Adipocyte (in vitro differentiated cells): ENCODE measurements around the gene ECSIT.

ENCODE experiments used
- DNase-seq: peaks from one replicate; pipeline ENCODE4 v3.0.0-alpha.2; 2015; ENCODE audit warnings: low read depth
- H3K27me3 ChIP-seq: replicated peaks from 2 replicates; pipeline ENCODE4 v1.7.0; 2013; ENCODE audit warnings: mild to moderate bottlenecking, low read length, moderate library complexity; ENCODE audit not compliant: control insufficient read depth, insufficient read depth
- H3K36me3 ChIP-seq: 2 replicates; pipeline ENCODE4 v1.7.0; 2013; ENCODE audit warnings: low read length, mild to moderate bottlenecking, moderate library complexity; ENCODE audit not compliant: control insufficient read depth, insufficient read depth, severe bottlenecking
- H3K4me1 ChIP-seq: 2 replicates; pipeline ENCODE4 v1.7.0; 2013; ENCODE audit warnings: mild to moderate bottlenecking, low read length, moderate library complexity; ENCODE audit not compliant: control insufficient read depth, insufficient read depth
- H3K4me3 ChIP-seq: 2 replicates; pipeline ENCODE4 v1.7.0; 2013; ENCODE audit warnings: mild to moderate bottlenecking, low read length, moderate library complexity
- H3K9ac ChIP-seq: 2 replicates; pipeline ENCODE4 v1.7.0; 2013; ENCODE audit warnings: mild to moderate bottlenecking, low read length, moderate library complexity
- H3K9me3 ChIP-seq: 2 replicates; pipeline ENCODE4 v1.7.0; 2013; ENCODE audit warnings: mild to moderate bottlenecking, low read length, moderate library complexity; ENCODE audit not compliant: control insufficient read depth

The ECSIT gene

GRCh38 chr19:11496391-11497163 is 32.4 kb downstream of the ECSIT start:
- H3K9ac ChIP-seq, result no peak overlapping the region
- H3K4me1 ChIP-seq, result peaks cover 3% of the 10 kb centered on the region
- no peaks in the 10 kb centered on the region for H3K36me3 ChIP-seq
- H3K4me3 ChIP-seq, result no peak overlapping the region
- peak; percentile 74 for DNase-seq
- H3K9me3 ChIP-seq, result no peaks in the 10 kb centered on the region
- H3K27me3 ChIP-seq, result no peaks in the 10 kb centered on the region

DNA sequence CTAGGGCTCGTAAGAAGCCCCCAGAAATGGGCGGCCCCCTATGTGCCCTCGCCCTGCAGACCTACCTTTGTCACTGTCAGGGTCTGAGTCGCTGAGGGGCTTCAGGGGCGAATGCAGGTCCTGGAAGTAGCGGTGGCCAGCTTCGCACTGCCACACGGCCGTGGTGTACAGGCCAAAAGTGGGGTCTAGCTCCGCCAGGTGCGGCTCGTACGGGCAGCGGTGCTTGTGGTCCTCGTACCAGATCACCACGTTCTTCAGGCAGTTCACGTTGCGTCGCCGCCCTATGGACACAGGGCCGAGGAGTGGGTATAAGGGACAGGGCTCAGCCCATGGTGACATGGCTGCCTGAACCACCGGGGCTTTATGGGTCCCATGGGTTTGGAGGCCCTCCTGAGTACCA is 33.0 kb downstream of the ECSIT start:
- DNase-seq, result no peak
- Histone ChIP-seq H3K4me3 (no peak overlapping the region), H3K4me1 (peaks cover 3% of the 10 kb centered on the region), H3K9ac (no peak overlapping the region), H3K36me3 (no peaks in the 10 kb centered on the region), H3K27me3 (no peaks in the 10 kb centered on the region), H3K9me3 (no peaks in the 10 kb centered on the region)

DNA sequence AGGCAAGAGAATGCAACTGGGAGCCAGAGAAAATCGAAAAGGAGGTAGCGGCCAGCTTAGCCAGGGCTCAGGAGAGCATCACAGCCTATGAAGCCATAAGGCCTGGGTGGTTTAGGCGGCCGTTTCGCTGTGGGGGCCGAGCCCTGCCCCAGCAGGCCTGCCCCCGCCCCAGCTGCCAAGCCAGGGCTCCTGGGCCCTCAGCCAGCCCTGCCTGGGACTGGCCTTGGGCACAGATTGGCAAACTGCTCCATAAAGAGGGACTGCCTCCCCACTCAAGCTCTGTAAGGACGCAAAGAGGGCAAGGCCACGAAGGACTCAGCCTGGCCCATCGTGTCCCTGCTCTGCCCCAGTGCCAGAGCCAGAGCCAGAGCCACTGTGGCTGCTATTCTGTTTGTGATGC is 33.5 kb downstream of the ECSIT start:
- H3K9me3 ChIP-seq, result no peaks in the 10 kb centered on the region
- no peak overlapping the region for H3K9ac ChIP-seq
- DNase-seq, result no peak
- no peaks in the 10 kb centered on the region for H3K27me3 ChIP-seq
- no peak overlapping the region for H3K4me3 ChIP-seq
- H3K4me1 ChIP-seq, result peaks cover 3% of the 10 kb centered on the region
- no peaks in the 10 kb centered on the region for H3K36me3 ChIP-seq

DNA sequence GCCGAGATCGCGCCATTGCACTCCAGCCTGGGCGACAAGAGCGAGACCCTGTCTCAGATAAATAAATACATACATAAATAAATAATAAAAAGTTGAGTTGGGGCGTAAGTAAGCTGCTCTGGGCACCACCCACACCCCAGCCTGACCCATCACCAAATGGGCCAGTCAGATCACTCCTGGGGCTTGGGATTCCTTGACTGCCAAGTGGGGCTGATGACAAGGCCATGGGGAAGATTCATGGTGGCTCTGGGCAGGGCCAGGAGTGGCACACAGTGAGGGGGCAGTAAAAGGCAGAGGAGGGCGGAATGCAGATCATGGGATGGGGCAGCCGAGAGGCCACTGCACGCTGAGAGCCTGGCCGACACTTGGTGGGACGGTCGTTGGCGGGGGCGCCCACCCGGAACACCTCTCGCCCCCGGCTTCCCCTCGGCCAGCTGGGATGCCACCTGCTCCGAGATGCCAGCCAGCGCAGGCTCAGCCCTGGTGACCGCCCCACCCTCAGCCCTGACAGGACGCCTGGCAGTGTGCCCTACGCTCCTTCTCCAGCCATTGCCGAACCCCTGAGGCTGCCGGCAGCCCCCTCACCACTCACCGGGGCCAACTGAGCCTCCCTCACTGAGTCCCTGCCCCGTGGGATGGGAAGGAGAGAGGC is 34.2 kb downstream of the ECSIT start:
- H3K27me3 ChIP-seq, result no peaks in the 10 kb centered on the region
- H3K4me1 ChIP-seq, result peaks cover 3% of the 10 kb centered on the region
- H3K9me3 ChIP-seq, result no peaks in the 10 kb centered on the region
- no peak for DNase-seq
- no peak overlapping the region for H3K9ac ChIP-seq
- no peaks in the 10 kb centered on the region for H3K36me3 ChIP-seq
- no peak overlapping the region for H3K4me3 ChIP-seq

DNA sequence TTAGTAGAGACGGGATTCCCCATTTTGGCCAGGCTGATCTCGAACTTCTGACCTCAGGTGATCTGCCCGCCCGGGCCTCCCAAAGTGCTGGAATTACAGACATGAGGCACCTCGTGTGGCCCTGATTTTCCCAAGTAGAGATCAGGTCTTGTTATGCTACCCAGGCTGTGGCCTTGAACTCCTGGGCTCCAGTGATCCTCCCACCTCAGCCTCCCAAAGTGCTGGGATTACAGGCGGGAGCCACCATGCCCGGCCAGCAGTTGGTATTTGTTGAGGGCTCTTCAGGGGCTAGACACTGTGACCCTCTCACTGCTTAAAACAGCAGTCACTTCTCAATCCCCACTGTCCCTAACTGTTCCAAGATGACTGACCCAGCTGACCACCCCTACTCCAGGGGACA is 39.6 kb downstream of the ECSIT start:
- Histone ChIP-seq H3K36me3 (no peaks in the 10 kb centered on the region), H3K9me3 (no peaks in the 10 kb centered on the region), H3K4me1 (no peaks in the 10 kb centered on the region), H3K4me3 (no peak overlapping the region), H3K27me3 (no peaks in the 10 kb centered on the region), H3K9ac (no peak overlapping the region)
- no peak for DNase-seq

- no peak overlapping the region for H3K9ac ChIP-seq
- no peaks in the 10 kb centered on the region for H3K36me3 ChIP-seq
- no peaks in the 10 kb centered on the region for H3K27me3 ChIP-seq
- no peaks in the 10 kb centered on the region for H3K9me3 ChIP-seq
- peaks cover 7% of the 10 kb centered on the region for H3K4me1 ChIP-seq
- DNase-seq, result no peak
- no peak overlapping the region for H3K4me3 ChIP-seq
Observed at GRCh38 chr19:11486661-11487503, 42.1 kb downstream of the ECSIT start.

DNA sequence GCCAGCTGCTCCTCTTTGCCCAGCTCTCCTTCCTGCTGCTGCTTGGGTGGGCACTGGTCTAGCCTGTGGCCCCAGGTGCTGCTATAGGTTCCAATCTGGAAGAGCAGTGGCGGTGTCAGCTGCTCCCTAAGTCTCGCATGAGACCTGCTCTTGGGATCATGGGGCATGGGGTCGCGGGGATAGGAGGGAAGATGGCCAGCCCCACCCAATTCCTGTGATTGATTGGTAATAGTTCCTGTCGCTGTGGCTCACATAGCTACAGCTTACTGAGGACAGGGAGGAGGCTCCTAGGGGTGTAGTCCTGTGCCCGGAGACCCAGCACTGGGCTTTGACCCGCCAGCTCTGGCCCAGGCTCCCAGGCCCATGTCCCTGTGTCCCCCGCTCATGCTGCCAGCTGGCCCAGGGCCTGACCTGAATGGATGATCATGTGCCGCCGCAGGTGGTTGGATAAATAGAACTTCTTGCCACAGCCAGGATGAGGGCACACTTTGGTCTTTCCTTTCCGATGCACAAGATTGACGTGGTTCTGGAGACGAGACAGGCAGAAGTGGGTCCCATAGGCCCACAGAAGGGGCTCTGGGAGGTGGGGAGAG is 43.6 kb downstream of the ECSIT start:
- Histone ChIP-seq H3K9me3 (no peaks in the 10 kb centered on the region), H3K4me3 (no peak overlapping the region), H3K4me1 (peaks cover 7% of the 10 kb centered on the region), H3K36me3 (no peaks in the 10 kb centered on the region), H3K27me3 (peaks cover 7% of the 10 kb centered on the region), H3K9ac (no peak overlapping the region)
- DNase-seq, result no peak

DNA sequence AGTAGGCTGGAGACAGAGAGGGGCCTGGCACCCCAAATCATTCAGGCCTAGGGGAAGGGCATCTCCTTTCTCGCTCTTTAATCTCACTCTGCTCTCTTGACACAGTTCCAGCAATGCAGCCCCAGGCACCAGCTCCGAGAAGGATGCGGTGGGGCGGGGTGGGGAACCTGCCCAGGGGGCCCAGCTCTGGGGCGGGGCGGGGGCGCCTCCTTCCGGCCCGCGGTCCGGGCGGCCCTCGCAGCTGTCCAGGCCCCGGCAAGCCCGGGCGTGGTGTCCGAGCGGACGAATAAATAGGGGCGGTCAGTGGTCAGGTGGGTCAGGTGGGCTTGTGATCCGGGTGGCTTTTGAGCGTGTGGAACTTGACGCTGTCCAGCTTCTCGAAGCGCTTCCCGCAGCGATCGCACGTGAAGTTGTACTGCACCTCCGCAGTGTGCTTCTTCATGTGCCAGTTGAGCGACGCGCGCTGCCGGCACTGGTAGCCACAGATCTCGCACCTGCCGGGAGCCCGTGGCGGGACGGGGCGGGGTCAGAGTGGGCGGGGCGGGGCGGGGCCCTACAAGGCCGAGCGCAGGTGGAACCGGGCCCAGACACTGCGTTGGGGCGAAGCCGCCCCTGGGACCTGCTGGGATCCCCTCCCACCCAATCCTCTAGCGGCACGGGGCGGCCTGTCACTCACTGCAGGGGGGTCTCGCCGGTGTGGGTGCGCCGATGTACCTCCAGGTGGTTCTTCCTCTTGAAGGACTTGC is 45.4 kb downstream of the ECSIT start:
- no peak overlapping the region for H3K4me3 ChIP-seq
- H3K27me3 ChIP-seq, result peaks cover 14% of the 10 kb centered on the region
- H3K9ac ChIP-seq, result no peak overlapping the region
- no peaks in the 10 kb centered on the region for H3K9me3 ChIP-seq
- H3K36me3 ChIP-seq, result no peaks in the 10 kb centered on the region
- peaks cover 7% of the 10 kb centered on the region for H3K4me1 ChIP-seq
- DNase-seq, result no peak

GRCh38 chr19:11482384-11483050 is 46.4 kb downstream of the ECSIT start:
- Histone ChIP-seq H3K36me3 (no peaks in the 10 kb centered on the region), H3K4me3 (peak overlapping the region; percentile 63), H3K9ac (no peak overlapping the region), H3K27me3 (peaks cover 15% of the 10 kb centered on the region), H3K9me3 (no peaks in the 10 kb centered on the region), H3K4me1 (peaks cover 7% of the 10 kb centered on the region)
- DNase-seq, result peak; percentile 91
